H9 (cell line): ENCODE results near the gene STS. TPM values are rescaled to one million over a fixed set of nuclear protein-coding genes. Genes with fewer than 3 reads are reported as not detected.
A peak's percentile ranks its signal among the peaks of the same experiment; 100 is the strongest.

ENCODE experiments used
- DNase-seq: peaks from one replicate; pipeline ENCODE4 v3.0.0-alpha.2; 2017
- H2AFZ ChIP-seq: one replicate; pipeline ENCODE4 v1.6.1; 2013; ENCODE audit warnings: mild to moderate bottlenecking, low read length, control low read depth, moderate library complexity
- H2AK5ac ChIP-seq: 2 replicates; pipeline ENCODE4 v1.6.1; 2013; ENCODE audit warnings: low read length, control low read depth, mixed read lengths; ENCODE audit not compliant: insufficient read length
- H2BK120ac ChIP-seq: one replicate; pipeline ENCODE4 v1.6.1; 2013; ENCODE audit warnings: low read depth, mild to moderate bottlenecking, low read length, control low read depth, inconsistent platforms; ENCODE audit not compliant: poor library complexity, severe bottlenecking
- H2BK12ac ChIP-seq: 2 replicates; pipeline ENCODE4 v1.6.1; 2013; ENCODE audit warnings: low read length, control low read depth, mixed read lengths, low read depth; ENCODE audit not compliant: insufficient read length
- H2BK15ac ChIP-seq: 2 replicates; pipeline ENCODE4 v1.6.1; 2013; ENCODE audit warnings: low read depth, low read length, control low read depth
- H2BK20ac ChIP-seq: one replicate; pipeline ENCODE4 v1.6.1; 2013; ENCODE audit warnings: low read depth, mild to moderate bottlenecking, low read length, control low read depth, inconsistent platforms; ENCODE audit not compliant: poor library complexity, severe bottlenecking
- H2BK5ac ChIP-seq: 2 replicates; pipeline ENCODE4 v1.6.1; 2013; ENCODE audit warnings: low read length, control low read depth, mixed read lengths; ENCODE audit not compliant: insufficient read length
- H3K14ac ChIP-seq: 2 replicates; pipeline ENCODE4 v1.6.1; 2013; ENCODE audit warnings: low read length, control low read depth; ENCODE audit not compliant: insufficient read depth
- H3K18ac ChIP-seq: 2 replicates; pipeline ENCODE4 v1.6.1; 2013; ENCODE audit warnings: low read depth, mild to moderate bottlenecking, mixed read lengths, low read length, control low read depth; ENCODE audit not compliant: insufficient read length
- H3K23ac ChIP-seq: 2 replicates; pipeline ENCODE4 v1.6.1; 2013; ENCODE audit warnings: low read length, control low read depth, mixed read lengths, low read depth; ENCODE audit not compliant: insufficient read length
- H3K23me2 ChIP-seq: 2 replicates; pipeline ENCODE4 v1.6.1; 2013; ENCODE audit warnings: low read depth, mild to moderate bottlenecking, mixed read lengths, low read length, control low read depth; ENCODE audit not compliant: insufficient read length, poor library complexity, severe bottlenecking
- H3K27ac ChIP-seq: 2 replicates; pipeline ENCODE4 v1.5.1; 2013; ENCODE audit warnings: low read length, control low read depth, mixed read lengths, low read depth; ENCODE audit not compliant: insufficient read length
- H3K27me3 ChIP-seq: 2 replicates; pipeline ENCODE4 v1.6.1; 2013; ENCODE audit warnings: low read length, control low read depth, inconsistent platforms; ENCODE audit not compliant: insufficient read depth
- H3K4ac ChIP-seq: 2 replicates; pipeline ENCODE4 v1.6.1; 2013; ENCODE audit warnings: low read depth, mild to moderate bottlenecking, control low read depth, inconsistent platforms, low read length, moderate library complexity
- H3K4me1 ChIP-seq: 2 replicates; pipeline ENCODE4 v1.6.1; 2013; ENCODE audit warnings: low read length, control low read depth, inconsistent platforms; ENCODE audit not compliant: insufficient read depth
- H3K4me2 ChIP-seq: 2 replicates; pipeline ENCODE4 v1.6.1; 2013; ENCODE audit warnings: low read length, control low read depth, mixed read lengths; ENCODE audit not compliant: insufficient read length, insufficient read depth
- H3K56ac ChIP-seq: 2 replicates; pipeline ENCODE4 v1.6.1; 2013; ENCODE audit warnings: low read depth, mild to moderate bottlenecking, mixed read lengths, low read length, control low read depth; ENCODE audit not compliant: insufficient read length
- H3K79me1 ChIP-seq: 2 replicates; pipeline ENCODE4 v1.6.1; 2013; ENCODE audit warnings: low read depth, mild to moderate bottlenecking, moderate library complexity, low read length, control low read depth, inconsistent platforms; ENCODE audit not compliant: insufficient read depth, poor library complexity, severe bottlenecking
- H3K79me2 ChIP-seq: 2 replicates; pipeline ENCODE4 v1.6.1; 2013; ENCODE audit warnings: low read length, control low read depth, inconsistent platforms; ENCODE audit not compliant: insufficient read depth
- H3K9ac ChIP-seq: 2 replicates; pipeline ENCODE4 v1.6.1; 2013; ENCODE audit warnings: low read length, control low read depth, mixed read lengths; ENCODE audit not compliant: insufficient read length; ENCODE audit errors: extremely low read depth
- H3K9me3 ChIP-seq: one replicate; pipeline ENCODE4 v1.6.1; 2013; ENCODE audit warnings: low read depth, low read length, inconsistent platforms; ENCODE audit not compliant: control insufficient read depth
- H3T11ph ChIP-seq: one replicate; pipeline ENCODE4 v1.6.1; 2013; ENCODE audit warnings: mild to moderate bottlenecking, low read length, control low read depth, inconsistent platforms
- H4K20me1 ChIP-seq: one replicate; pipeline ENCODE4 v1.6.1; 2013; ENCODE audit not compliant: control insufficient read depth, insufficient read length, insufficient read depth
- H4K5ac ChIP-seq: 2 replicates; pipeline ENCODE4 v1.6.1; 2013; ENCODE audit warnings: low read depth, mild to moderate bottlenecking, mixed read lengths, low read length, control low read depth; ENCODE audit not compliant: insufficient read length
- H4K8ac ChIP-seq: replicated peaks from 2 replicates; pipeline ENCODE4 v1.6.1; 2013; ENCODE audit warnings: low read length, control low read depth, mixed read lengths, low read depth; ENCODE audit not compliant: insufficient read length
- H4K91ac ChIP-seq: 2 replicates; pipeline ENCODE4 v1.6.1; 2013; ENCODE audit warnings: low read depth, mild to moderate bottlenecking, moderate library complexity, mixed read lengths, low read length, control low read depth; ENCODE audit not compliant: insufficient read length
- H3K27ac Mint-ChIP-seq, 3 experiments: 2 replicates in 2 of 3; 3 replicates in 1 of 3; pipeline ENCODE4 v1.8.0; 2020 to 2021; ENCODE audit warnings: mixed read lengths in 3 of 3, mild to moderate bottlenecking in 1 of 3, moderate library complexity in 1 of 3
- H3K27me3 Mint-ChIP-seq: 2 replicates; pipeline ENCODE4 v1.8.0; 2021; ENCODE audit warnings: low read depth, mild to moderate bottlenecking, moderate library complexity, mixed read lengths
- H3K36me3 Mint-ChIP-seq, 3 experiments: 2 replicates in 2 of 3; 3 replicates in 1 of 3; pipeline ENCODE4 v1.8.0; 2020 to 2021; ENCODE audit warnings: low read depth in 3 of 3, mixed read lengths in 3 of 3; ENCODE audit not compliant: insufficient read depth in 1 of 3
- H3K4me1 Mint-ChIP-seq, 2 experiments: 2 replicates each; pipeline ENCODE4 v1.8.0; 2020; ENCODE audit warnings: mixed read lengths in 2 of 2
- H3K4me3 Mint-ChIP-seq, 2 experiments: 2 replicates in 1 of 2; 3 replicates in 1 of 2; pipeline ENCODE4 v1.8.0; 2020 to 2021; ENCODE audit warnings: mild to moderate bottlenecking in 2 of 2, mixed read lengths in 2 of 2, moderate library complexity in 1 of 2
- H3K9me3 Mint-ChIP-seq, 2 experiments: 2 replicates in 1 of 2; 3 replicates in 1 of 2; pipeline ENCODE4 v1.8.0; 2020; ENCODE audit warnings: mild to moderate bottlenecking in 2 of 2, mixed read lengths in 2 of 2, moderate library complexity in 1 of 2
- CTCF ChIP-seq: fragments of 200-600 bp; sonication (generic); conservative IDR thresholded peaks from 3 replicates; pipeline ENCODE4 v1.8.0; 2021; ENCODE audit warnings: antibody characterized with exemption, mild to moderate bottlenecking
- WGBS: extraction: QIAGEN DNeasy Blood & Tissue Kit; methylation state at CpG from one replicate; pipeline ENCODE4 v1.1.7; 2013; ENCODE audit warnings: missing lambda C conversion rate, low lambda C conversion rate, mixed read lengths; ENCODE audit not compliant: insufficient read length; ENCODE audit errors: extremely low coverage; 5-methylcytosine and 5-hydroxymethylcytosine counted together
- total RNA-seq: library from RNA; stranded (reverse); gene quantifications from 2 replicates; pipeline ENCODE4 v1.2.1, GENCODE V29; 2021

STS gene
- total RNA-seq, 1 experiment from 2014 or later = 3.6 TPM

- Histone ChIP-seq H3K4ac (no peak overlapping the region), H3K4me1 (peaks cover 7% of the 10 kb centered on the region; the same call in 1 of the 2 replicates), H2BK5ac (no peak overlapping the region), H4K20me1 (no peaks in the 10 kb centered on the region), H4K91ac (no peak overlapping the region), H3K79me1 (peaks cover 4% of the 10 kb centered on the region), H2BK20ac (no peak overlapping the region), H3K27me3 (no peaks in the 10 kb centered on the region), H3K23me2 (no peaks in the 10 kb centered on the region), H2AK5ac (no peak overlapping the region), H3T11ph (no peak overlapping the region), H3K27ac (no peak overlapping the region), H3K4me2 (no peak overlapping the region), H3K56ac (no peak overlapping the region), H3K23ac (no peak overlapping the region), H3K9ac (no peak overlapping the region), H2BK120ac (no peak overlapping the region), H3K79me2 (peaks cover 2% of the 10 kb centered on the region), H3K14ac (no peak overlapping the region), H4K8ac (no peak overlapping the region), H4K5ac (no peak overlapping the region), H3K18ac (no peak overlapping the region), H2BK12ac (no peak overlapping the region), H3K9me3 (no peaks in the 10 kb centered on the region), H2AFZ (no peak overlapping the region), H2BK15ac (no peak overlapping the region)
- peak overlapping the region; percentile 75 to 88 (median 84); a peak in 6 of 7 replicates for H3K27ac Mint-ChIP-seq
- H3K36me3 Mint-ChIP-seq = peaks cover 3 to 7% (median 7%) of the 10 kb centered on the region in 3 experiments; a peak in 3 of 7 replicates
- H3K4me1 Mint-ChIP-seq = peaks cover 30 to 31% of the 10 kb centered on the region in 2 experiments
- H3K4me3 Mint-ChIP-seq = no peak overlapping the region
- no peak for DNase-seq
- no peaks in the 10 kb centered on the region for H3K27me3 Mint-ChIP-seq
- no peaks in the 10 kb centered on the region for H3K9me3 Mint-ChIP-seq
- TF ChIP-seq CTCF = no peak
- WGBS = no CpG with 5 or more reads among the region's 5 CpGs
These were observed 36.7 kb upstream of the STS start for GRCh38 chrX:7110821-7111276.
